Neural cell (in vitro differentiated cells): Measurements from ENCODE around the gene TBCK.

Source experiments
- EZH2 ChIP-seq: fragments of 200-600, 300-800 bp; shearing (Covaris generic), sonication (generic); IDR thresholded peaks from 2 replicates; pipeline ENCODE4 v1.6.1; 2014; ENCODE audit warnings: antibody characterized with exemption, low read length, borderline replicate concordance, mild to moderate bottlenecking; ENCODE audit not compliant: insufficient read depth, poor library complexity, severe bottlenecking
- TF ChIP-seq, protein P1 (sequence below): IDR thresholded peaks from 2 replicates; pipeline ENCODE4 v1.6.1; 2012; ENCODE audit warnings: borderline replicate concordance

DNA sequence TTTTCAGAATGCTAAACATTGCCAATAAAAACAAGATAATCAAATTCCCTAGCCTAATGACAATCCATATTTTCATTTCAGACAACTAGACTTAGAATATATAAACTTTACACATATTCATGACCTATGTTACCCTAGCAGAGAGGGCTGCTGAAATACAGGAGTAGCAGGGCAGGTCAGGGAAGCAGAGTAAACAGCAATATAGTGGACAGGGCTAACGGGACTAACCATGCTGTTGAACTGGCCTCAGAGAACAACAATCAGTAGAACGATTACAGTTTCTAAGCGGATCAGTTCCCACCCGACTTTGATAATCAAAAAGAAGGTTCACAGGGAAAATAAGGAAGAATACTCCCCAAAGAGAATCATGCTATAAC lies 14.0 kb downstream of the TBCK start:
- no peak for TF ChIP-seq EZH2
- TF ChIP-seq, protein P1, sequence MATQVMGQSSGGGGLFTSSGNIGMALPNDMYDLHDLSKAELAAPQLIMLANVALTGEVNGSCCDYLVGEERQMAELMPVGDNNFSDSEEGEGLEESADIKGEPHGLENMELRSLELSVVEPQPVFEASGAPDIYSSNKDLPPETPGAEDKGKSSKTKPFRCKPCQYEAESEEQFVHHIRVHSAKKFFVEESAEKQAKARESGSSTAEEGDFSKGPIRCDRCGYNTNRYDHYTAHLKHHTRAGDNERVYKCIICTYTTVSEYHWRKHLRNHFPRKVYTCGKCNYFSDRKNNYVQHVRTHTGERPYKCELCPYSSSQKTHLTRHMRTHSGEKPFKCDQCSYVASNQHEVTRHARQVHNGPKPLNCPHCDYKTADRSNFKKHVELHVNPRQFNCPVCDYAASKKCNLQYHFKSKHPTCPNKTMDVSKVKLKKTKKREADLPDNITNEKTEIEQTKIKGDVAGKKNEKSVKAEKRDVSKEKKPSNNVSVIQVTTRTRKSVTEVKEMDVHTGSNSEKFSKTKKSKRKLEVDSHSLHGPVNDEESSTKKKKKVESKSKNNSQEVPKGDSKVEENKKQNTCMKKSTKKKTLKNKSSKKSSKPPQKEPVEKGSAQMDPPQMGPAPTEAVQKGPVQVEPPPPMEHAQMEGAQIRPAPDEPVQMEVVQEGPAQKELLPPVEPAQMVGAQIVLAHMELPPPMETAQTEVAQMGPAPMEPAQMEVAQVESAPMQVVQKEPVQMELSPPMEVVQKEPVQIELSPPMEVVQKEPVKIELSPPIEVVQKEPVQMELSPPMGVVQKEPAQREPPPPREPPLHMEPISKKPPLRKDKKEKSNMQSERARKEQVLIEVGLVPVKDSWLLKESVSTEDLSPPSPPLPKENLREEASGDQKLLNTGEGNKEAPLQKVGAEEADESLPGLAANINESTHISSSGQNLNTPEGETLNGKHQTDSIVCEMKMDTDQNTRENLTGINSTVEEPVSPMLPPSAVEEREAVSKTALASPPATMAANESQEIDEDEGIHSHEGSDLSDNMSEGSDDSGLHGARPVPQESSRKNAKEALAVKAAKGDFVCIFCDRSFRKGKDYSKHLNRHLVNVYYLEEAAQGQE, result no peak
